OCI-LY7 (cell line): ENCODE results near the gene LRRC55. TPM values are rescaled to one million over a fixed set of nuclear protein-coding genes. Genes with fewer than 3 reads are reported as not detected.

Experiments used
- BruUV-seq: library from RNA; stranded (reverse); fragments of 400-500 nt; replicated peaks from 2 replicates; lab custom pipeline; 2021; lab: Mats Ljungman, UMichigan
- CTCF ChIA-PET: fragments of 300-600 bp; sonication (Branson Sonifier 250); formaldehyde crosslinking; loops from one replicate; lab custom pipeline; 2022; ENCODE audit warnings: antibody characterized with exemption; ENCODE audit not compliant: unreplicated experiment; lab: Charles Lee
- POLR2A ChIA-PET: fragments of 300-600 bp; sonication (Branson Sonifier 250); formaldehyde crosslinking; loops from one replicate; lab custom pipeline; 2022; ENCODE audit warnings: antibody characterized with exemption; lab: Charles Lee
- DNase-seq: peaks from one replicate; pipeline ENCODE4 v3.0.0-alpha.2; 2015; ENCODE audit warnings: low spot score
- H2AFZ ChIP-seq: fragments of 200-600 bp; sonication (generic), shearing (Covaris generic); 2 replicates; pipeline ENCODE4 v1.6.1; 2014; ENCODE audit warnings: mild to moderate bottlenecking, antibody characterized with exemption, low read length, moderate library complexity
- H3K27ac ChIP-seq: fragments of 200-600 bp; sonication (generic); 2 replicates; pipeline ENCODE4 v1.5.1; 2014; ENCODE audit warnings: mixed run types, low read depth, mild to moderate bottlenecking, moderate library complexity, low read length, inconsistent platforms; ENCODE audit not compliant: poor library complexity, severe bottlenecking
- H3K36me3 ChIP-seq: fragments of 200-600 bp; sonication (generic); 2 replicates; pipeline ENCODE4 v1.6.1; 2014; ENCODE audit warnings: mild to moderate bottlenecking, antibody characterized with exemption, low read length, moderate library complexity, mixed read lengths; ENCODE audit not compliant: insufficient read depth
- H3K4me1 ChIP-seq: fragments of 200-600 bp; sonication (generic); 2 replicates; pipeline ENCODE4 v1.5.1; 2014; ENCODE audit warnings: mild to moderate bottlenecking, low read length; ENCODE audit not compliant: insufficient read depth, poor library complexity, severe bottlenecking
- H3K4me2 ChIP-seq: fragments of 200-600 bp; sonication (generic); 2 replicates; pipeline ENCODE4 v1.6.1; 2014; ENCODE audit warnings: mild to moderate bottlenecking, low read length
- H3K4me3 ChIP-seq: fragments of 200-600 bp; sonication (generic); 2 replicates; pipeline ENCODE4 v1.5.1; 2014; ENCODE audit warnings: mild to moderate bottlenecking, low read depth, low read length; ENCODE audit not compliant: poor library complexity, severe bottlenecking
- H3K79me2 ChIP-seq: fragments of 200-600 bp; sonication (generic); 2 replicates; pipeline ENCODE4 v1.6.1; 2016; ENCODE audit warnings: low read depth, mild to moderate bottlenecking, low read length, moderate library complexity, mixed read lengths; ENCODE audit not compliant: insufficient read depth
- H3K9me2 ChIP-seq: fragments of 200-600 bp; sonication (generic); 2 replicates; pipeline ENCODE4 v1.6.1; 2016; ENCODE audit warnings: mild to moderate bottlenecking, low read length, mixed read lengths; ENCODE audit not compliant: insufficient read depth
- H3K9me3 ChIP-seq: fragments of 200-600 bp; sonication (generic); 2 replicates; pipeline ENCODE4 v1.6.1; 2014; ENCODE audit warnings: mild to moderate bottlenecking, mixed run types, low read length, mixed read lengths
- H4K20me1 ChIP-seq: fragments of 200-600 bp; sonication (generic); 2 replicates; pipeline ENCODE4 v1.6.1; 2014; ENCODE audit warnings: mild to moderate bottlenecking, antibody characterized with exemption, low read length, moderate library complexity, mixed read lengths; ENCODE audit not compliant: insufficient read depth
- EZH2phosphoT487 ChIP-seq: fragments of 200-600 bp; sonication (generic); IDR thresholded peaks from 2 replicates; pipeline ENCODE4 v1.6.1; 2018; ENCODE audit warnings: low read depth, borderline replicate concordance, mild to moderate bottlenecking, mixed run types, antibody characterized with exemption, low read length, moderate library complexity, mixed read lengths
- intact Hi-C: fragments of 100-400 bp; cut with micrococcal nuclease; formaldehyde crosslinking; loops from one replicate; pipeline ENCODE4 v1.10.0; 2022; ENCODE audit not compliant: unreplicated experiment
- total RNA-seq, 2 experiments: library from RNA; depleted of rRNA in 1 of 2; stranded (reverse); fragments of >200 nt in 1 of 2; shearing (Covaris generic) in 1 of 2; gene quantifications; 2 replicates each; pipeline ENCODE4 v1.2.3, GENCODE V29; 2014 to 2022
- TF ChIP-seq, protein P1 (sequence below): fragments of 200-600 bp; sonication (generic); conservative IDR thresholded peaks from 2 replicates; pipeline ENCODE4 v1.5.1; 2014; ENCODE audit warnings: mild to moderate bottlenecking, antibody characterized with exemption, low read length, moderate library complexity, mixed read lengths

Gene LRRC55
- total RNA-seq, 2 experiments from 2014 or later: not detected

- BruUV-seq: no TSS peak
- Histone ChIP-seq H4K20me1 (no peaks in the 10 kb centered on the region), H3K79me2 (no peaks in the 10 kb centered on the region), H3K36me3 (no peaks in the 10 kb centered on the region), H3K4me1 (no peaks in the 10 kb centered on the region), H3K4me3 (no peak overlapping the region), H3K9me2 (no peaks in the 10 kb centered on the region), H2AFZ (no peak overlapping the region), H3K9me3 (no peaks in the 10 kb centered on the region), H3K4me2 (no peak overlapping the region), H3K27ac (no peak overlapping the region)
- TF ChIP-seq EZH2phosphoT487: no peak
- TF ChIP-seq, protein P1, sequence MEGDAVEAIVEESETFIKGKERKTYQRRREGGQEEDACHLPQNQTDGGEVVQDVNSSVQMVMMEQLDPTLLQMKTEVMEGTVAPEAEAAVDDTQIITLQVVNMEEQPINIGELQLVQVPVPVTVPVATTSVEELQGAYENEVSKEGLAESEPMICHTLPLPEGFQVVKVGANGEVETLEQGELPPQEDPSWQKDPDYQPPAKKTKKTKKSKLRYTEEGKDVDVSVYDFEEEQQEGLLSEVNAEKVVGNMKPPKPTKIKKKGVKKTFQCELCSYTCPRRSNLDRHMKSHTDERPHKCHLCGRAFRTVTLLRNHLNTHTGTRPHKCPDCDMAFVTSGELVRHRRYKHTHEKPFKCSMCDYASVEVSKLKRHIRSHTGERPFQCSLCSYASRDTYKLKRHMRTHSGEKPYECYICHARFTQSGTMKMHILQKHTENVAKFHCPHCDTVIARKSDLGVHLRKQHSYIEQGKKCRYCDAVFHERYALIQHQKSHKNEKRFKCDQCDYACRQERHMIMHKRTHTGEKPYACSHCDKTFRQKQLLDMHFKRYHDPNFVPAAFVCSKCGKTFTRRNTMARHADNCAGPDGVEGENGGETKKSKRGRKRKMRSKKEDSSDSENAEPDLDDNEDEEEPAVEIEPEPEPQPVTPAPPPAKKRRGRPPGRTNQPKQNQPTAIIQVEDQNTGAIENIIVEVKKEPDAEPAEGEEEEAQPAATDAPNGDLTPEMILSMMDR: no peak
- no peak for DNase-seq
- POLR2A ChIA-PET: no interaction called here
- CTCF ChIA-PET: no interaction called here
- intact Hi-C loops: no loop called here
Observed at GRCh38 chr11:57223601-57224000, 41.8 kb downstream of the LRRC55 start.

DNA sequence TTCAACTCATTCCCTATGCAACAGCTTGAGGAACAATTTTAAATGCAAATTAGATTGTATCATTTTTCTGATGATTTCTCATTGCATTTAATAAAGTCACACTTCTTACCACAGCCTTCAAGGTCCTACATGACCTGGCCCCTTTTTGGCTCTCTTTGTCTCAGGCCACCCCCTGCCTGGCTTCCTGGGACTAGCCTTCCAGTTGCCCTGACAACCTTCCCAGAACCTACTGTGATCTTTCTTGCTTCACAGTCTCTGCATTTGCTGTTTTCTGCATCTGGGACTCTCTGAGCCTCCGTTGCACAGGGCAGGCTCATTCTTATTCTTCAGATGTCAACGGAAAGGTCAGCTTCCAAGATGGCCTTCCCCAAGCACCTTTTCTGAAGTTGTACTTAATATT, 42.4 kb downstream of the LRRC55 start:
- H3K36me3 ChIP-seq: no peaks in the 10 kb centered on the region
- no peaks in the 10 kb centered on the region for H3K9me3 ChIP-seq
- no peak overlapping the region for H3K4me3 ChIP-seq
- ChIA-PET POLR2A (interaction anchor here (1.0 kb wide), 1 partner anchor 8 kb away, joined by 3 read pairs; no protein-coding TSS in a partner anchor), CTCF (no interaction called here)
- no peaks in the 10 kb centered on the region for H4K20me1 ChIP-seq
- BruUV-seq: no TSS peak
- no peak for TF ChIP-seq EZH2phosphoT487
- TF ChIP-seq, protein P1: no peak
- DNase-seq: no peak
- H3K4me1 ChIP-seq: no peaks in the 10 kb centered on the region
- no peak overlapping the region for H3K4me2 ChIP-seq
- intact Hi-C loops: no loop called here
- no peaks in the 10 kb centered on the region for H3K79me2 ChIP-seq
- H3K27ac ChIP-seq: no peak overlapping the region
- no peak overlapping the region for H2AFZ ChIP-seq
- no peaks in the 10 kb centered on the region for H3K9me2 ChIP-seq

DNA sequence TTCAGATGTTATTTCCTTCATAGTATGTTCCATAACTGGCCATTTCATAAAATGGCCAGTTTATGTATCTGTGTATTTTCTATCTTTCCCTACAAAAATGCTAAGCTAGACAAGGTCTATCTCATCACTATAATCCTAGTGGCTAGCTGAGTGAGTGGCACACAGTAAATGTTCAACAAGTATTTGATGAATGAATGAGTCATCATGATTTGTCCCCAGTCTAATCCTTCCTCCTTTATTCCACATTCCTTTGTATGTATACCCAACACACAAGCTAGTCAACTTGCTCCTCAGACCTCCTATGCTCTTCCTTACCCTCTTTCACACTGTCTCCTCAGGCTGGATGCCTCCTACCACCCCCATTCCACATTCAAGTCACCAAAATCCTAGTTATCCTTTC, 42.8 kb downstream of the LRRC55 start:
- intact Hi-C loops: no loop called here
- Histone ChIP-seq H3K9me3 (no peaks in the 10 kb centered on the region), H3K79me2 (no peaks in the 10 kb centered on the region), H3K9me2 (no peaks in the 10 kb centered on the region), H3K27ac (no peak overlapping the region), H4K20me1 (no peaks in the 10 kb centered on the region), H3K4me1 (no peaks in the 10 kb centered on the region), H3K4me2 (no peak overlapping the region), H2AFZ (no peak overlapping the region), H3K4me3 (no peak overlapping the region), H3K36me3 (no peaks in the 10 kb centered on the region)
- no peak for DNase-seq
- ChIA-PET CTCF (interaction anchor here (0.5 kb wide), 1 partner anchor 36 kb away, joined by 3 read pairs; no protein-coding TSS in a partner anchor), POLR2A (interaction anchor here (0.6 to 1.0 kb wide), 2 partner anchors 8 to 35 kb away, joined by 3 to 4 read pairs; no protein-coding TSS in a partner anchor)
- no TSS peak for BruUV-seq
- TF ChIP-seq, protein P1: no peak
- no peak for TF ChIP-seq EZH2phosphoT487
